Testis (tissue), 5 donors: Measurements from ENCODE around the gene ABCA8. TPM values are rescaled to one million over a fixed set of nuclear protein-coding genes. Genes with fewer than 3 reads are reported as not detected.
"Not testable (repeated sequence)": the region's sequence is repeated elsewhere in the genome, so short reads cannot be mapped to it uniquely, and the experiment has no call there.

ENCODE experiments used
- DNase-seq: peaks from one replicate; pipeline ENCODE4 v3.0.0-alpha.2; 2019
- H3K27ac ChIP-seq, 2 donors: fragments of 200-600 bp; sonication (generic); one replicate each; pipeline ENCODE4 v1.5.1; 2019
- H3K27me3 ChIP-seq: fragments of 200-600 bp; sonication (generic); one replicate; pipeline ENCODE4 v1.5.1; 2019
- H3K36me3 ChIP-seq: fragments of 200-600 bp; sonication (generic); one replicate; pipeline ENCODE4 v1.5.1; 2017; ENCODE audit warnings: low read depth; ENCODE audit errors: missing control alignments
- H3K4me1 ChIP-seq: fragments of 200-600 bp; sonication (generic); one replicate; pipeline ENCODE4 v1.5.1; 2019
- H3K4me3 ChIP-seq, 2 donors: fragments of 200-600 bp; sonication (generic); one replicate each; pipeline ENCODE4 v1.5.1; 2017 to 2019
- H3K9me3 ChIP-seq: fragments of 200-600 bp; sonication (generic); one replicate; pipeline ENCODE4 v1.5.1; 2017
- POLR2A ChIP-seq: fragments of 450-650 bp; IDR thresholded peaks from one replicate; pipeline ENCODE4 v1.6.1; 2017; ENCODE audit warnings: antibody characterized with exemption, mild to moderate bottlenecking, moderate library complexity
- WGBS, 2 donors: methylation state at CpG; one replicate each; pipeline ENCODE4 v1.1.5; 2018; 5-methylcytosine and 5-hydroxymethylcytosine counted together
- intact Hi-C: fragments of 100-400 bp; cut with DNase I; formaldehyde crosslinking; loops from one replicate; pipeline ENCODE4 v1.15.1; 2023; ENCODE audit warnings: low total_unique reads
- long read RNA-seq, 2 donors: transcript quantifications; one replicate each; lab custom pipeline, GENCODE V29; 2026
- polyA plus RNA-seq: library from polyadenylated mRNA; stranded (reverse); fragments of 350-450 nt; fragmentation: Illumina TruSeq; extraction: RNeasy Lipid Tissue Mini Kit (QIAGEN cat#74804); gene quantifications from one replicate; pipeline ENCODE4 v1.2.3, GENCODE V29; 2014; ENCODE audit warnings: low read depth, low replicate concordance; ENCODE audit not compliant: insufficient read depth
- total RNA-seq, 2 donors: library from RNA; depleted of rRNA; stranded (reverse); fragments of >200 nt; gene quantifications; one replicate each; pipeline ENCODE4 v1.2.3, GENCODE V29; 2016
- TF ChIP-seq, protein P1 (sequence below), 3 experiments: fragments of 450-650 bp in 2 of 3; fragments of 200-600 bp in 1 of 3; sonication (generic) in 1 of 3; IDR thresholded peaks; one replicate each; pipeline ENCODE4 v1.5.1; 2016 to 2019; ENCODE audit warnings: antibody characterized with exemption in 3 of 3, mild to moderate bottlenecking in 2 of 3, moderate library complexity in 1 of 3

The ABCA8 gene, protein sequence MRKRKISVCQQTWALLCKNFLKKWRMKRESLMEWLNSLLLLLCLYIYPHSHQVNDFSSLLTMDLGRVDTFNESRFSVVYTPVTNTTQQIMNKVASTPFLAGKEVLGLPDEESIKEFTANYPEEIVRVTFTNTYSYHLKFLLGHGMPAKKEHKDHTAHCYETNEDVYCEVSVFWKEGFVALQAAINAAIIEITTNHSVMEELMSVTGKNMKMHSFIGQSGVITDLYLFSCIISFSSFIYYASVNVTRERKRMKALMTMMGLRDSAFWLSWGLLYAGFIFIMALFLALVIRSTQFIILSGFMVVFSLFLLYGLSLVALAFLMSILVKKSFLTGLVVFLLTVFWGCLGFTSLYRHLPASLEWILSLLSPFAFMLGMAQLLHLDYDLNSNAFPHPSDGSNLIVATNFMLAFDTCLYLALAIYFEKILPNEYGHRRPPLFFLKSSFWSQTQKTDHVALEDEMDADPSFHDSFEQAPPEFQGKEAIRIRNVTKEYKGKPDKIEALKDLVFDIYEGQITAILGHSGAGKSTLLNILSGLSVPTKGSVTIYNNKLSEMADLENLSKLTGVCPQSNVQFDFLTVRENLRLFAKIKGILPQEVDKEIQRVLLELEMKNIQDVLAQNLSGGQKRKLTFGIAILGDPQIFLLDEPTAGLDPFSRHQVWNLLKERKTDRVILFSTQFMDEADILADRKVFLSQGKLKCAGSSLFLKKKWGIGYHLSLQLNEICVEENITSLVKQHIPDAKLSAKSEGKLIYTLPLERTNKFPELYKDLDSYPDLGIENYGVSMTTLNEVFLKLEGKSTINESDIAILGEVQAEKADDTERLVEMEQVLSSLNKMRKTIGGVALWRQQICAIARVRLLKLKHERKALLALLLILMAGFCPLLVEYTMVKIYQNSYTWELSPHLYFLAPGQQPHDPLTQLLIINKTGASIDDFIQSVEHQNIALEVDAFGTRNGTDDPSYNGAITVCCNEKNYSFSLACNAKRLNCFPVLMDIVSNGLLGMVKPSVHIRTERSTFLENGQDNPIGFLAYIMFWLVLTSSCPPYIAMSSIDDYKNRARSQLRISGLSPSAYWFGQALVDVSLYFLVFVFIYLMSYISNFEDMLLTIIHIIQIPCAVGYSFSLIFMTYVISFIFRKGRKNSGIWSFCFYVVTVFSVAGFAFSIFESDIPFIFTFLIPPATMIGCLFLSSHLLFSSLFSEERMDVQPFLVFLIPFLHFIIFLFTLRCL (N-terminal part only)
- total RNA-seq (100 to 1,000 TPM; 188 to 249 TPM), polyA plus RNA-seq (45.6 TPM)
- long read RNA-seq, donor 1, partial matches to known transcripts: 5 of 7 reads
- long read RNA-seq, donor 1, other reads (novel, unspliced or antisense): 0 of 7 reads
- long read RNA-seq, donor 2, full-length matches to known transcripts: 2 of 2 reads
- long read RNA-seq, donor 2, partial matches to known transcripts: 0 of 2 reads
- long read RNA-seq, donor 2, other reads (novel, unspliced or antisense): 0 of 2 reads

DNA sequence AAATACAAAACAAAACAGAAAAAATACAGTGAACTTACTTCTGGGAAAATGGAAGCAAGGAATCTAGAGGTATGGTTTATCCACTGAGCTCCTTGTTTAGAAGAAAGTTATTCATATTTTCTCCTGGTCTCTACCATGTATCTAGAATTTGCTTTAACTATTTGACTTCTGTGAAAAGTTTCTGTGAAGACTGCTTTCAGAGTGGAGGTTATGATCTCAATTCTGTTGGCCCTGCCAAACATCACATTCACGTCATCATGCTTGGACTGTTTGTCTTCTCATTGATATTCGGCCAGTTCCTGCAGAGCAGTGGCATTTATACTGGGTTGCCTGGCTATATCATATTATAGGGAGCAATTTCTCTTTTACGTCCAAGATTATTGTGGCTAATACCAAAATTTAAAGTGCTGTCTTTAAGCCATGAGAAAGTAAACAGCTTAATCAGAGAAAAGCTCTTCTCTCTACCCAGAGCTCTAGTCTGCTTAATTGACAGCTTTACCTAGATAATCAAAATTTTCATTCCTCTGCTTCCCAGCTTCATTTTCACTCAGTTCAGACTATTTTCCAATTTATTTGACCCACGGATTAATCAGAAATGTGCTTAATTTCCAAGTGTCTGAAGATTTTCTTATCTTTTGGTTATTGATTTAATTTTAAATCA lies at the start of gene ABCA8:
Gene ABCA8, minus strand, starts transcription at position 212 of the 661 bp plus-strand sequence. CDS start 13,358 bp downstream, outside the sequence.
- DNase-seq: peak; percentile 85
- Histone ChIP-seq H3K36me3 (no peaks in the 10 kb centered on the region), H3K27ac (peak within 1 kb of the TSS; percentile 73 to 81), H3K9me3 (no peaks in the 10 kb centered on the region), H3K4me1 (peaks cover 11% of the 10 kb centered on the region), H3K4me3 (peak within 1 kb of the TSS; percentile 29 to 63), H3K27me3 (no peaks in the 10 kb centered on the region)
- intact Hi-C loops: no loop called here
- TF ChIP-seq, protein P1, sequence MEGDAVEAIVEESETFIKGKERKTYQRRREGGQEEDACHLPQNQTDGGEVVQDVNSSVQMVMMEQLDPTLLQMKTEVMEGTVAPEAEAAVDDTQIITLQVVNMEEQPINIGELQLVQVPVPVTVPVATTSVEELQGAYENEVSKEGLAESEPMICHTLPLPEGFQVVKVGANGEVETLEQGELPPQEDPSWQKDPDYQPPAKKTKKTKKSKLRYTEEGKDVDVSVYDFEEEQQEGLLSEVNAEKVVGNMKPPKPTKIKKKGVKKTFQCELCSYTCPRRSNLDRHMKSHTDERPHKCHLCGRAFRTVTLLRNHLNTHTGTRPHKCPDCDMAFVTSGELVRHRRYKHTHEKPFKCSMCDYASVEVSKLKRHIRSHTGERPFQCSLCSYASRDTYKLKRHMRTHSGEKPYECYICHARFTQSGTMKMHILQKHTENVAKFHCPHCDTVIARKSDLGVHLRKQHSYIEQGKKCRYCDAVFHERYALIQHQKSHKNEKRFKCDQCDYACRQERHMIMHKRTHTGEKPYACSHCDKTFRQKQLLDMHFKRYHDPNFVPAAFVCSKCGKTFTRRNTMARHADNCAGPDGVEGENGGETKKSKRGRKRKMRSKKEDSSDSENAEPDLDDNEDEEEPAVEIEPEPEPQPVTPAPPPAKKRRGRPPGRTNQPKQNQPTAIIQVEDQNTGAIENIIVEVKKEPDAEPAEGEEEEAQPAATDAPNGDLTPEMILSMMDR (IDR thresholded peaks at IDR 0.05): no peak
- no peak for TF ChIP-seq POLR2A
- WGBS, 2 donors: 21 to 54% methylated on average over 4 of the region's 4 CpGs

DNA sequence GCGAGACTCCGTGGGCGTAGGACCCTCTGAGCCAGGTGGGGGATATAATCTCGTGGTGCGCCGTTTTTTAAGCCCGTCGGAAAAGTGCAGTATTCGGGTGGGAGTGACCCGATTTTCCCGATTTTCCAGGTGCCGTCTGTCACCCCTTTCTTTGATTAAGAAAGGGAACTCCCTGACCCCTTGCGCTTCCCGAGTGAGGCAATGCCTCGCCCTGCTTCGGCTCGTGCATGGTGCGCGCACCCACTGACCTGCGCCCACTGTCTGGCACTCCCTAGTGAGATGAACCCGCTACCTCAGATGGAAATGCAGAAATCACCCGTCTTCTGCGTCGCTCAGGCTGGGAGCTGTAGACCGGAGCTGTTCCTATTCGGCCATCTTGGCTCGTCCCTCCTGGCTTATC lies 49.6 kb upstream of the ABCA8 start:
- H3K36me3 ChIP-seq, intact Hi-C loops, H3K4me1 ChIP-seq, H3K27me3 ChIP-seq, H3K4me3 ChIP-seq, H3K27ac ChIP-seq, DNase-seq, H3K9me3 ChIP-seq: not testable (repeated sequence)
- 93 to 95% methylated on average over 13 to 27 of the region's 27 CpGs for WGBS, 2 donors

DNA sequence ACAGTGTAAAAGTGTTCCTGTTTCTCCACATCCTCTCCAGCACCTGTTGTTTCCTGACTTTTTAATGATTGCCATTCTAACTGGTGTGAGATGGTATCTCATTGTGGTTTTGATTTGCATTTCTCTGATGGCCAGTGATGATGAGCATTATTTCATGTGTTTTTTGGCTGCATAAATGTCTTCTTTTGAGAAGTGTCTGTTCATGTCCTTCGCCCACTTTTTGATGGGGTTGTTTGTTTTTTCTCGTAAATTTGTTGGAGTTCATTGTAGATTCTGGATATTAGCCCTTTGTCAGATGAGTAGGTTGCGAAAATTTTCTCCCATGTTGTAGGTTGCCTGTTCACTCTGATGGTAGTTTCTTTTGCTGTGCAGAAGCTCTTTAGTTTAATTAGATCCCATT lies 44.6 kb upstream of the ABCA8 start:
- H3K36me3 ChIP-seq, H3K4me1 ChIP-seq, H3K27me3 ChIP-seq, H3K9me3 ChIP-seq, H3K27ac ChIP-seq, intact Hi-C loops, DNase-seq, H3K4me3 ChIP-seq: not testable (repeated sequence)
- 89 to 100% methylated on average over 3 of the region's 3 CpGs for WGBS, 2 donors

DNA sequence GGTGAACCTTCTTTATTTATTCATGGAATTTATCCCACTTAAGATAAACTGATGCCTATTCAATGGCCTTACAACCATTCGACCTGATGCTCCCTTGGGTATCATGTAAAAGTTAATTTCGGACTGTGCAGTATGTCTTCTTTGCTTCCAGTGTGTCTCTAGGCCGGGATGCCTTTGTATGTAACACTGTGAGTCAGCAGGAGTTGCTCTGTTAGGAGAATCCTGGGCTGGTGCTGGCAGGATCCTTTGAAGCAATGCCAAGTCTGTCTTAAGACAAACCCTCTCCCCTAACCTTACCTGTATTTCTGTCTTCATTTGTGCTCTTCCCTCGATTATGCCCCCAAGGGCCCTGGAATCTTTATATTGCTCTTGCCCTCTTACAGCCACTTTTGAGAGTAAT lies 37.9 kb upstream of the ABCA8 start:
- Histone ChIP-seq H3K27me3 (no peaks in the 10 kb centered on the region), H3K4me3 (no peak overlapping the region), H3K4me1 (no peaks in the 10 kb centered on the region), H3K9me3 (no peaks in the 10 kb centered on the region), H3K36me3 (no peaks in the 10 kb centered on the region), H3K27ac (no peak overlapping the region)
- 67 to 72% methylated on average over 4 of the region's 4 CpGs for WGBS, 2 donors
- intact Hi-C loops: no loop called here
- TF ChIP-seq, protein P1 (IDR thresholded peaks at IDR 0.05): no peak
- no peak for TF ChIP-seq POLR2A
- DNase-seq: no peak

DNA sequence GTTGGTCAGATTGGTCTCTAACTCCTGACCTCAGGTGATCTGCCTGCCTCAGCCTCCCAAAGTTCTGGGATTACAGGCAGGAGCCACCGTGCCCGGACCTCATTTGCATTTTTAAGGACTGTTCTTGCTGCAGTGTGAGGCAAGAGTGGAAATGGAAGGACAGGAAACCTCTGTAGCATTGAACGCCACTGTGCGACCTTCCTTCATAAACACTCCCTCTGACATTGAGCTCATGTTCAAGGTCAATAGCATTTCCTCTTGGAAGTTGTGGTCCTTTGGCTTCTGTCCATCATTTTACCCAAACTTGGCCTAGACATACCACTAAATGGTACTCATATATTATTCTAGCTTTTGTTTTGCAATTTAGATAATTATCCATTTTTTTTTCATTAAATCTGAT lies 32.8 kb upstream of the ABCA8 start:
- no peak overlapping the region for H3K4me3 ChIP-seq
- TF ChIP-seq, protein P1 (IDR thresholded peaks at IDR 0.05): no peak
- no peak for TF ChIP-seq POLR2A
- no peak overlapping the region for H3K27ac ChIP-seq
- H3K27me3 ChIP-seq: no peaks in the 10 kb centered on the region
- intact Hi-C loops: no loop called here
- DNase-seq: no peak
- H3K36me3 ChIP-seq: no peaks in the 10 kb centered on the region
- no peaks in the 10 kb centered on the region for H3K4me1 ChIP-seq
- H3K9me3 ChIP-seq: no peaks in the 10 kb centered on the region
- WGBS, 2 donors: 67 to 78% methylated on average over 4 of the region's 4 CpGs
